Stimulated activated CD4-positive, alpha-beta T cell treated with anti-CD3 and anti-CD28 coated beads, TNF-alpha, amount 100 ng/mL, for 1 hour (primary cell): ENCODE measurements around the gene BORCS8.
"Not testable (repeated sequence)": the region's sequence is repeated elsewhere in the genome, so short reads cannot be mapped to it uniquely, and the experiment has no call there.

Experiments used
- DNase-seq, 3 donors: peaks; one replicate each; pipeline ENCODE4 v3.0.0-alpha.2; 2020; ENCODE audit warnings: low read depth in 3 of 3, low spot score in 1 of 3

The BORCS8 gene

GRCh38 chr19:19181488-19181998 is 10.4 kb downstream of the BORCS8 start:
- no peak for DNase-seq

- no peak for DNase-seq
These were observed 12.2 kb downstream of the BORCS8 start for GRCh38 chr19:19179548-19180441.

GRCh38 chr19:19176950-19177349 is 15.0 kb downstream of the BORCS8 start:
- no peak for DNase-seq

DNA sequence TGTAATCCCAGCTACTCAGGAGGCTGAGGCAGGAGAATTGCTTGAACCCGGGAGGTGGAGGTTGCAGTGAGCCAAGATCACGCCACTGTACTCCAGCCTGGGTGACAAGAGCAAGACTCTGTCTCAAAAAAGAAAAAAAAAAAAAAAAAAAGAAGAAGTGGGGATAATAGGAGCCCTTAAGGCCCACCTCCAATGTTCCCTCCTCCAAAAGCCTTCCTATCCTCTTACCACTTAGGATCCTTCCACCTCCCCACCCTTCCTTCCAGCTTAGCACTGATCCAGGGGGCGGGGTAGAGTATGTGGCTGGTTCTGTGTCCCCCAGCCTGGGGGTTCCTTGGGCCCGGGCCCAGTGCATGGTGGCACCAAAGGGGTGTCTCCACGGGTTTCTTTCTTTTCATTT is 18.7 kb downstream of the BORCS8 start:
- DNase-seq: not testable (repeated sequence)

- DNase-seq: no peak
These were observed 20.0 kb downstream of the BORCS8 start for GRCh38 chr19:19171821-19172532.

DNA sequence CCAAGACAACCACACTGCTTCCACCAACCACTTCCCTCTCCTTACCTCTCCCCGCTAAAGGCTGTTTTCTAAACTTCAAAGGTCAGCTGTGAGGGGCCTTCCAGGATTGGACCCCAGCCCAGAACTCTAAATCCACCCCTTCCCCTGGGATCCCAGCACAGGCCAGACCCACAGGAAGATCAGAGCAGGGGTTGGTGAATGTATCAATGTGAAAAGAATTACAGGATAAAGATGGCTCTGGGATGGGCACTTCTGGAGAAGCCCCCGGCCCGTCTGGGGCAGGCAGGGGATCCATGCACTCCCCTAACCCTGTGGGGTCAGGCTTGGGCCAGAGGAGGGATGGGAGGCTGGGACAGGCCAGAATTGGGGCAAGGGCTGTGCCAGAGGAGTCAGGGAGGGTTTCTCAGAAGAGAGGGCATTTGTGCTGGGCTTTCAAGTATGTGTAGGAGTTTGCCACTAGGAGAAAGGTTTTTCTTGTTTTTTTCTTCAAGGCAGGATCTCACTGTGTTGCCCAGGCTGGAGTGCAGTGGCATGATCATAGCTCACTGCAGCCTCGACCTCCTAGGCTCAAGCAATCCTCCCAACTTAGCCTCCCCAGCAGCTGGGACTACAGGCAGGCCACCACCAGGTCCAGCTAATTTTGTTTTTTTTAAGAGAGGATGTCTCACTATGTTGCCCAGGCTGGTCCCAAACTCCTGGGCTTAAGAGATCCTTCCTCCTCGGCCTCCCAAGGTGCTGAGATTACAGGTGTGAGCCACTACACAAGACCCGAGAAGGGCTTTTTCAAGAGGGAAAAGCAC is 20.9 kb downstream of the BORCS8 start:
- no peak for DNase-seq

GRCh38 chr19:19170053-19170872 is 21.7 kb downstream of the BORCS8 start, which contains the start of gene MEF2B:
Gene MEF2B (minus strand): TSS chr19:19170263. CDS start chr19:19150735, 19,528 bp downstream.
- DNase-seq: peak; percentile 20 to 69 (median 41)

- no peak for DNase-seq
These were observed 22.5 kb downstream of the BORCS8 start for GRCh38 chr19:19169236-19170052.

DNA sequence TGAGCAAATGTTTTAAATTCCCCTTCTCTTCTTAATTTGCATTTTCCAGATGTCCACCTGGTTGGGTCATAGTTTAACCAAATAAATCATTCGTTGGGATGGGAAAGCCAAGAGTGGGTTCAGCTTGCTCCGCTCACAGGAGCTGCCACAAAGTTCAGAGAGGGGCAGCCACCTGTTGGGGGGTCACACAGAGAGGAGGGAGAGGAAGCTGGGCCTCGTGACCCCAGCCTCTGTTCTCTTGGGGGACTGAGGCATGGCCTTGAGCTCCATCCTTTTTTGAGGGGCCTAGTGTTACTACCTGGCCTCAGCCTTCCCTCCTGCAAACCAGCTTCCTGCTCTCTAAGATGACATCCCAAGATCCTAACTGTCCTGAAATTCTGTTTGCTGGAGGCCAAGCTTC is 24.3 kb downstream of the BORCS8 start:
- no peak for DNase-seq

DNA sequence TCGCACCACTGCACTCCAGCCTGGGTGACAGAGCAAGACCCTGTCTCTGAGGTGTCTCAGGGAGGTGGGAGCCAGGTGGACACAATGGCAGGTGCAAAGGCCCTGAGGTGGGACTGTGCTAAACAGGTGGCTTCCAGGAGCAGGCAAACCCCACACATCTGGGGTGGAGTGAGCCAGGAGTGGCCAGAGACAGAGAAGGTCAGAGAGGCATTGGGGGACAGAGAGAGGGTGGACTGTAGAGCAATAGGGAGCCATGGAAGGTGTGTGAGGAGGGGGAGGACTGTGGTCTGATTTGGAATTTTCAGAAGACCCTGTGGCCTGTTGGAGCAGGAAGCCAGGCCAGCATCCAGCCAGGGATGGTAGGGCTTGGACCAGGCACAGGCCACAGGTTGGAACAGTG is 26.6 kb downstream of the BORCS8 start:
- no peak for DNase-seq

- no peak for DNase-seq
These were observed 29.5 kb downstream of the BORCS8 start for GRCh38 chr19:19162495-19162894.

GRCh38 chr19:19160461-19161035 is 31.4 kb downstream of the BORCS8 start:
- DNase-seq: no peak

DNA sequence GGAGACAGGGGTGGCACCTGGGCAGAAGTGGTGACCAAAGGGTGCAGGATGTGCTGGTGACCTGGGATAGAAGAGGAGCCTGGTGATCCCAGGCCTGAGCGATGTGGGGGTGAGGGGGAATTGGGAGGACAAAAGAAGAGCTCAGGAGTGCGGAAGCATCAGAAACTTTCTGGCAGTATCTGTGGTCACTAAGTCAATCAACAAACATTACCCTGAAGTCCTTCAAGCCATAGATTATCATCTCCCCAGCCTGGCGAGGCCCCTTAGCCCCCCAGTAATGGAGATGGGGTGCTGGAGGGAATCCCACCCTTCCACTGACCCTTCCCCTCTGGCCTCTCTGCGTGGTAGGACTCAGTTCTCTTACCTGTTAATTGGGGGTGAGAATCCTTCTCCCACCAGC is 32.4 kb downstream of the BORCS8 start:
- no peak for DNase-seq

- no peak for DNase-seq
These were observed 34.1 kb downstream of the BORCS8 start for GRCh38 chr19:19157808-19158207.

- DNase-seq: no peak
These were observed 36.3 kb downstream of the BORCS8 start for GRCh38 chr19:19155495-19156219.

GRCh38 chr19:19154768-19155494 is 37.0 kb downstream of the BORCS8 start:
- no peak for DNase-seq

DNA sequence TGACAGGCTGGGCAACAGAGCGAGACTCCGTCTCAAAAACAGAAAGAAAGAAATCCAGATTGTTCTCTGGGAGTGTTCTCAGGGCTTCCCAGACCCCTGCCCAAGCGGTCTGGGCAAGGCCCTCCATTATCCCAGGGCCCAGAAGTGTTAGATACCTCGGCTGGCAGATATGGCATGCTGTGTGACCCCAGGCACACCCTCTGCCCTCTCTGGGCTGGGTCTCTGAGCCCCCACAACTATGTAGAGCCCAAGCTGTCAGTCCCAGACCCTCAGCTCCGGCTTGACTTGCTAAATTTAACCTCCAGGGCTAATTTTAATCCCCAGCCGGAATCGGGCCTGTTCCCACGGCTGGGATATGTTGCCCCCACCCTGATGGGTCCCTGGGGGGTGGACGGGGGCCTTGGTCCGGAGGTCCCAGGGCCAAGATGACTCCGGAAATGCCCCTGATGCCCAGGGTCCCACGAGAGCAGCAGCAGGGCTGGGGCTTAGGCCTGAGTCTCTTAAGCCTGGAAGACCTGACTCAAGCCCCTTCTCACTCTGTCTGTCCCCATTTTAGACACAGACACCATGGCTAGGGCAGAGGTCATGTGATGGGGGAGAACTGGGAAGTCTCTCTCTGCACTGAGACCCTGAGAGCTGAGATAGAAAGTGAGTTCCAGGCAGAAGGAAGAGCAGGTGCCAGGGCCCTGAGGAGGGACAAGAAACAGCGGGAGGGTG is 39.1 kb downstream of the BORCS8 start:
- no peak for DNase-seq
